ENCODE results near the gene CSF2RB.
"Not testable (repeated sequence)": the region's sequence is repeated elsewhere in the genome, so short reads cannot be mapped to it uniquely, and the experiment has no call there.

CSF2RB gene

GRCh38 chr22:36971341-36972125 lies 58.1 kb downstream of the CSF2RB start:
- no peak for FAIRE-seq

GRCh38 chr22:36976606-36977005 lies 63.2 kb downstream of the CSF2RB start:
- FAIRE-seq = no peak

GRCh38 chr22:36977401-36977861 lies 64.0 kb downstream of the CSF2RB start:
- no peak for FAIRE-seq

- FAIRE-seq = peak; percentile 95
Measured at GRCh38 chr22:36977947-36978660, 64.7 kb downstream of the CSF2RB start.

GRCh38 chr22:36979016-36979910 lies 65.8 kb downstream of the CSF2RB start:
- no peak for FAIRE-seq

- no peak for FAIRE-seq
Measured at GRCh38 chr22:36981247-36981775, 67.9 kb downstream of the CSF2RB start.

- FAIRE-seq = no peak
Measured at GRCh38 chr22:36982136-36982535, 68.7 kb downstream of the CSF2RB start.

- no peak for FAIRE-seq
Measured at GRCh38 chr22:36985211-36985889, 71.9 kb downstream of the CSF2RB start.

GRCh38 chr22:36986242-36986821 lies 72.9 kb downstream of the CSF2RB start:
- no peak for FAIRE-seq

GRCh38 chr22:36988075-36988832 lies 74.8 kb downstream of the CSF2RB start:
- no peak for FAIRE-seq

- FAIRE-seq = not testable (repeated sequence)
Measured at GRCh38 chr22:36989012-36989411, 75.6 kb downstream of the CSF2RB start.
